ENCODE data around the gene GALNT3.
A peak's percentile ranks its signal among the peaks of the same experiment; 100 is the strongest.

GALNT3 gene

GRCh38 chr2:165795011-165795410 lies 964 bp upstream of the GALNT3 start:
- DNase-seq, result no peak

- peak in 3 of 4 experiments; percentile 4 to 9 (median 8) for DNase-seq
Observed at GRCh38 chr2:165794536-165794928, 485 bp upstream of the GALNT3 start.

DNA sequence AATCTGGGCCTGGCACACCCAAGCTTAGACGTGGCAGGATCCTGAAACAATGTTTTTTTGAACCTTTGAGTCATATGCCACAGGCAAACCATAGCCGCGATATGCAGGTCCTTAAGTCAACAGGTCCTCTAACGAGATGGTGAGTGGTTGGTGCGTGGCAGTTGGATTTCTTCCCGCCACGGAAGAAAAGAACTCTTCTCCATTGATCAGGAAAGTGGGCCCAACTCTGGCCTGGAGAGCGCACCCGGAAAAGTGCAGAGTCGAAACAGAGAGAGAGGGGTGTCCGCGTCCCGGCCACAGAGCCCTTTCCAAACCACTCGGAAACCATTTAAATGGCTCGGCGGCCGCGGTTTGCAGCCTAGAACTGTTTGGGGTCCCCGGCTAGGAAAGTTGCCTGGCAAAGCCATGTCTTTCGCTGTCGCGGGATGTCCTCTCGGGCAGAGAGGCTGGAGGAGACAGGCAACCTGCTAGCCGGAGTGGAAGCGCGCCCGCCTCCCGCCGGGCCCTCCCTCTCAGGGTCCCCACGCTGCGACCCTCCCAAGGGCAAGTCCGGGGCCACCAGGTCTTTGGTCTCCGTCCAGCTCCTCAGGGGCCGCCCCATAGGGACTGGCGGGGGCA lies 777 bp downstream of the GALNT3 start:
- no peak for DNase-seq

DNA sequence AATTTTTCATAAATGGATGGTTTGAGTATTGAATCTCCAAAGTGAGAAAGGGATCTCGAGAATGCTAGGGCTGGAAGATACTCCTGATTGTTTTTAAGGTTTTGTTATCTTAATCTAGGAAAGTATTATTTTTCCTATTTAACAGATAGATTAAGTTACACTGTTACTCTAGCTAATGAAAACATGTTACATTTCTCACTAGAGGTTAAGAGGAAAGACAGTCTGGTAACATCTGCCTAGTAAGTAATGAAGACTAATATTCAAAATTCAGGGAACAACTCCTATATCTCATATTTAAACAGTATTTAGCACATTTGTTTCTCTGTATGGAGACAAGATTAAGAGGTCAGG lies 2.0 kb downstream of the GALNT3 start:
- no peak for DNase-seq

DNA sequence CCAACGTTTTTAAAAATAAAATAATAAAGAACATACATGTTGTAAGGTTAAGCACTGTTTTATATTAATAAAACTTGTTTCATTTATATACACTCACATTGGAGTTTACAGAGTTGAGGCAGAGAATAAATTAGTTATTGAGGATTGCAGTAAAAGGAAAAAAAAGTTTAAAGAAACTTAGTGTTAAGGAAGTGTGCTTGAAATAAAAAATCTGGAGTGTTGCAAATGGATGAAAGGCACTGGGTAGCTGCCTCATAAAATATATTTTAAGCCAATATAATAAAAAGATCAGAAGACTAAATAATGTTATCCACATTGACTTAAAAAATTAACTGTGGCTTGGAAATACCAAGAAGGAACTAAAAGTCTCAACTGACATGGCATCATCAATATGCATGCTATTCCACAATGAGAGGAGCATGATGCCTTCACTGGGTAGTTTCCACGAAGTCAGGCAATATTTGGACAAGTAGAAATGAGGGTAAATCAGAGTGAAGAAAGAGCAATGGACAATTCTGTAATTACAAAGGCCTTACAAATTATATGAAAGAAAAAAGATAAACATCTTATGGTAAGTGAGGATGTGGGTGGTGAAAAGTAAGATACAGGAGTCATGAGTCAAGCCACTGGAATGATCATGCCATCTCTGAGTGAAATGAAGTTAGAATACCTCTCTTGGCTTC lies 2.5 kb downstream of the GALNT3 start:
- no peak for DNase-seq

DNA sequence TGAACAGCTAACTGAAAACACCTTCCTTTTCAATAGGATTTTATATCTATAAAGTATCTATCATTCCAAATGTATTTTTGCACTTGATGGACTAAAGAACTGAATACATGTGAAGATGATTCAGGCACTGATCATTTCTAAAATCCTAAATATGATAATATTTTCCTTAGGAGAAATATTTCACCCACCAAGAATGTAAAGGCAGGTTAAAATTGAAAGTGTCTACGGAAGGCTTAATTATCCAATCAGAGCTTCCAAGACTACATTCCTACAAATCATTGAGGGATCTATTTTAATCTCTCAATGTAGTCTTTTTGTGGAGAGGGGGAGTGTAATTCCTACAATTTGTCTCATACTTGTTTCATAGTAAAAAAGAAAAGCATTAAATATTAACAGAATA lies 3.6 kb downstream of the GALNT3 start:
- DNase-seq, result no peak

GRCh38 chr2:165787334-165787733 lies 6.7 kb downstream of the GALNT3 start:
- DNase-seq, result no peak

DNA sequence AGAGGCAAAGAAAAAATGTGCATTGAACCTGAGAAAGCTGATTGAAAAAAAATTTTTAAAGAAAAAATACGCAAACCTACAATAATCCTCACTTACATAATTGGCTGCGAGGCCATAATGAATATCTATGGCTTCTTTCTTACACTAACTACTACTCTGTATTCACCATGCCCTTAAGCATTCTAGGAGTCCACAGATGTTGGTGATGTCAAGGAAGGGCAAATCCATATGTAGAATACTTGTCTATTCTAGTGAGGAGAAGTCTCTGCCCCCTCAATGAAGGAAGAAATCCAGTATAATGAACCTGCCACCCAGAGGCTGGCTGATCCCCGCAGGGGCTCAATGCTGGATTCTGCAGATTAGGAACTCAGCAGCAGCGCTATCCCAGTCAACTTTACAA lies 14.3 kb downstream of the GALNT3 start:
- DNase-seq, result no peak

- DNase-seq, result no peak
Observed at GRCh38 chr2:165778653-165779451, 15.2 kb downstream of the GALNT3 start.

- no peak for DNase-seq
Observed at GRCh38 chr2:165778187-165778556, 15.9 kb downstream of the GALNT3 start.

DNA sequence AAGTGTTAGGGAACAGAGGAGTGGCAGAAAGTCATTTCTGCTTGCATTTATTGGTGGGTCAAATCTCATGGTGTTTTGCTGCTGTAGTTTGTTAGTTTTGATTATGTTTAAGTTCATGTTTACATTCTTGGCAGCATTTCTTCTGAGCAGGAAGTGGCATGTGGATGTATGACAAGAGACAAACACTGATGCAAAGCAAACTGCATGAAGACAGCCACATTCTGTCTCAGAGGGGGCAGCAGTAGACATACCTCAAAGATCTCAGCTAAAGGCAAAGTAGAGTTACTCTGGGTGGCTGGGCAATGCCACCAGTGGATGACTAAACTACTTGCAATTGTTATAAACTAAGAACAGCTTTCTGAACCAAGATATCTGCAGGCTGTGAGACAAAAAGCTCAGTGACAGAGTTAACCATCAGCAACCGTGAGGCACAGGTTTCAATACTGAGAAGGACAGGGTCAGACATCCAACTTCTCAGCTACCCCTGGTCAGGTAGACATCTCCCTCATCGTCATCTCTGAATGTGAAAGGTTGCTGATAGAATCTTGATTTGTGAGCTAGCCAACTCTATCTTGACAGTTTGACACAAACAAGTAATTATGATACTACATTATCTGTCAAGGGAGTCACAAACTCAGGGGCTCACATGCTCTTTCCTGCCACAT lies 16.4 kb downstream of the GALNT3 start:
- DNase-seq, result no peak

DNA sequence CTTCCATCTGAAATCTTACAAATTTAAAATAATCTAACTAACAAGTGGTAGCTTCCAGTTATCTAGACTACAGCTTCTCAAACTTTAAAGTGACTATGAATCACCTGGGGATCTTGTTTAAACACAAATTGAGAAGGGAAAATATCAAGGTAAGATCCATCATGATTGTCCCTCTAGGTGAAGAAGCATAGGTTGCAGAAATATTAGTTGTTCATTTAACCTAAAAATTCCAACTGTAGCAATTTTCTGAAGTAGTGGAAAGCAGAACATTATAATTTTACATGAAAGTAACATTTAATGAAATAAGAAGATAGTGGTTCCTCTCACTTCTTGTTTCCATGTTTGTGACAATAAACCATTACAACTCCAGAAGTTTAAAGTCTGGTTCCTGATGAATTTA lies 17.3 kb downstream of the GALNT3 start:
- DNase-seq, result no peak

DNA sequence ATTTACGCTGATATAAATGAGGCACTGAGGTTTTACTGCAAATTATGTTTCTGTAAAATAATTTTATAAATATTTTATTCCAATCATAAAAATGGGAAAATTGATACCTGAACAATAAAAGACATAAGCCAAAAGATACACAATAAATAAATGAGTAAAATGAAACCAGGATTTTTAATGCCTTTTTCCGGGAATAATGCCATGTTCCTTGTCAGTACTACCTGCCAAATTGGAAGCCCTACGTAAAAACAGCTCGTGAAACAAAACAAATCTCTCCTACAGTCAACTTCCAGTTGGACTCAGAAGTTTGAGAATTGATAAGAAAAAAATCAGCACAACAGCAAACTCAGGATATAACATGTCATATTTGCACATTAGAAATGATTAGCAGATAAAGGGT lies 18.0 kb downstream of the GALNT3 start:
- no peak for DNase-seq

DNA sequence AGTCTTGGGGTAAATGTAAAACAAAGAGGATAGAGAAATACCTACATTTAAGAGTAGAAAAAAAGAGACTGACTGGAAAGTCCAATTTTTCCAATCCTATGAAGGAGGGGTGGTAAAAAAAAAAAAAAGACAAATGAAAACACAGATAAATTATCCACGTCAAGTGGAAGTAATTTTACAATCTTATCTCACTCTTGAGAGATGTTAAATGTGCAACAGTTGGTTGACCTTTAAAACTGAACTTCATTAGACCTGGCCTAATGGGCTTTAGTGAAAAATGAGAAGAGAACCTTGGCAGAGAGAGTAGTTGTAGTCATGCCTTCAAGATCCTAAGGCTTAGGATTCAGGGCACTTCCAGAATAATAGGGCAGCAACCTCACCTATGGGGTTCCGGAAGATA lies 20.4 kb downstream of the GALNT3 start:
- no peak for DNase-seq

GRCh38 chr2:165772183-165772582 lies 21.9 kb downstream of the GALNT3 start:
- no peak for DNase-seq

GRCh38 chr2:165766326-165766927 lies 27.6 kb downstream of the GALNT3 start:
- DNase-seq, result no peak

DNA sequence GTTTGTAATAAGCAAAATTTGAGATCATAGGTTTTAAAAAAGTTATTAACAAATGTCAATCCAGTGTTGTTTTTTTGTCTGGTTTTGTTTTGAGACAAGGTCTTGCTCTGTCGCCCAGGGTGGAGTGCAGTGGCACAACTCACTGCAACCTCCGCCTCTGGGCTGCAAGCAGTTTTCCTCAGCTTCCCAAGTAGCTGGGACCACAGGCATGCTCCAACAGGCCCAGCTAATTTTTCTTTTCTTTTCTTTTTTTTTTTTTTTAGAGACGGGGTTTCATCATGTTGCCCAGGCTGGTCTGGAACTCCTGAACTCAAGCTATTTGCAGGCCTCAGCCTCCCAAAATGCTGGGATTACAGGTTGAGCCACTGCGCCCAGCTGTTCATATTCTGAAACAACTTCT lies 31.3 kb downstream of the GALNT3 start:
- no peak for DNase-seq

DNA sequence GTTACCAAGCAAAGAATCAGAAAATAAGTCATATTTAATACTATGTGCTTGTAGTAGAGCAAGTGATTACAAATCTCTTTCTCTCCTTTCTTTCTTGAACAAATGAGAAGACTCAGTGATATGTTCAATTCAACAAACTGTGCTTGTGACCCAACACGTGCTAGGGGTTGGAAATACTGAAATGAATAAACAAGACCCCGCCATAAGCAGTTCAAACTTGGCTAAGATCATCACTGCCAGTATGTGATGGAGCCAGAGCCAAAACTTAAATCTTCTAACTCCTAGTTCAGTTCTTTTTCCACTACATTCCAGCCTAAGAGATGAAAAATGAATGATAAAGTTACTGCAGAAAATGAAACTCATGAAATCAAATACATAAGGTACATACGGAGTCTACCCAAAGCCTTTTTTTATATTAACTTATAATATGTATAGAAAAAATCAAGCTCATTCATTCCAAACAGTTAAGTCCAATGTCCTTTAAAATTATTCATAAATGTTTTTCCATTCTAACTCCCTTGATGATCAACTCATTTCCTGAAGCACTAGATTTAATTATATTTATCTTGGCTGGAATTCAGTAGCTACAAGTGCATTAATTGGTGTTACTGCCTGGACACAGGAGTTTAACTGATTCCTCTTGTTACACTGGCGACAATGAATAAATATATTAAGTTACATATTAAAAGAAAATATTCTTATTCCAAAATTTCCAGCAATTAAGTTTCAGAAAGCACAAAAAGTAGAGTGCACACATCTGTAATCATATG lies 36.0 kb downstream of the GALNT3 start:
- DNase-seq, result no peak

- DNase-seq, result no peak
Observed at GRCh38 chr2:165746501-165746900, 47.5 kb downstream of the GALNT3 start.

GRCh38 chr2:165745916-165746315 lies 48.1 kb downstream of the GALNT3 start:
- no peak for DNase-seq

GRCh38 chr2:165743442-165743841 lies 50.6 kb downstream of the GALNT3 start:
- DNase-seq, result no peak

GRCh38 chr2:165725421-165725820 lies 68.6 kb downstream of the GALNT3 start:
- DNase-seq, result no peak

- no peak for DNase-seq
Observed at GRCh38 chr2:165720511-165720910, 73.5 kb downstream of the GALNT3 start.

Data from activated CD4-positive, CD25-positive, alpha-beta regulatory T cell (primary cell).